GM21367 (cell line): ENCODE measurements around the gene ASCL5.

Source experiments
- ATAC-seq: cut with Tn5 transposase; IDR thresholded peaks from one replicate; pipeline ENCODE4 v1.9.1; 2021; ENCODE audit not compliant: unreplicated experiment

The ASCL5 gene

DNA sequence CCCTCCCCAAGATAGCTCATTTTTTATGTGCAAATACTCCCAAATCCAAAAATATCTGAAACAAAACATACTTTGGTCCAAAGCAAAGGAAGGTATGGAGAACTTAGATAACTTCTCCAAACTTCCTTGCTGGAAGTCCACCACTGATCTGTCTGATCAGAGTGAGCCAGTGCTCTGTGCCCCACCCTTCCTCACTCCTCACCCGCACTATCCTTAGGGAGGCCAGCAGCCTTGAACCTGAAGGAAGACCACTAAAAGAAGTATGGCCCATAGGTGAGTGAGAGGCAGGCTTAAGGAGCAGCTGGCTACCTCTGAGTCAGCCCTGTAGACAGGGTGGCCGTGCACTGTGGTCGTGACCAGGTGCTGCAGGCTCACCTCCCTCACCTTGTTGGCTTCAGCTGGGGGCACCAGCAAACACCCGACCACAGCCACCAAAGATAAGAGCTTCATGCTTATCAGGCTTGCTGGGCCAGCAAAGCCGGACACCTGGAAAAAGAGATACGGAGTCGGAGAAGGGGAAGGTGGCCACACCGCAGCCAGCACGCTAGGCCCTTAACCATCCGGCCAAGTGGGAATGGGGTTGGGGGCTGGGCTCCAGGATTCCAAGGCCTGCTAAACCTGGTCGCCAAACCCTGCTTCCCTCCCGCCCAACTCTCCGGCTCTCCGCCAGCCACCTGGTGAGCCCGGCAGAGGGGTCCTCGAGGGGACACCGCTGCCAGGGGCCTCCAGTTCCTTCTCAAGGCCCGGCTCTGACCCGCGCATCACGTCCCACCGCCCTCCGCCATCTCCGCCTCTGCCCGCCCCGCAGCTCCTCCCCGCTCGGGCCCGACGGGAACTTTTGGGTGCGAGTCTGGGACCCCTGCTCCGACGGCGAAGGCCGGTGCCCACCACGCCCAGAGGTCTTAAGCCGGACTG is 26.7 kb upstream of the ASCL5 start:
- peak; percentile 46 for ATAC-seq

DNA sequence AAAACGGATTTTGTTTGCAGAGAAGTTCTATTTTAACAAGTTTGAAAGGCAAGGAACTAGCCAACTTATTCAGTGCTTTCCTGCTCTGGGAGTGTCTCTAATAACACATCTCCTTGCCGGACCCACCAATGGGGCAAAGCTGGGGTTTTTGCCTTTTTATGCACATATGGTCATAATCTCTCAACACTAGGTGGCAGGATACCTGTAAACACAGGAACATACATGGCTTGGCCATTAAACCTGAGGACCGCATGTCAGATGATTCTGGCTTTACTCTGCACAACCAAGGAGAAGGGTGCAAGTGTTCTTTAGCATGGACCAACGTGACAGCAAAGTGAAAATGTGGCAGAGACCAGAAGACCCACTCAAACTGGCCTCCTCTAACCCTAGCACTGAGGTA is 22.4 kb upstream of the ASCL5 start:
- ATAC-seq: no peak

DNA sequence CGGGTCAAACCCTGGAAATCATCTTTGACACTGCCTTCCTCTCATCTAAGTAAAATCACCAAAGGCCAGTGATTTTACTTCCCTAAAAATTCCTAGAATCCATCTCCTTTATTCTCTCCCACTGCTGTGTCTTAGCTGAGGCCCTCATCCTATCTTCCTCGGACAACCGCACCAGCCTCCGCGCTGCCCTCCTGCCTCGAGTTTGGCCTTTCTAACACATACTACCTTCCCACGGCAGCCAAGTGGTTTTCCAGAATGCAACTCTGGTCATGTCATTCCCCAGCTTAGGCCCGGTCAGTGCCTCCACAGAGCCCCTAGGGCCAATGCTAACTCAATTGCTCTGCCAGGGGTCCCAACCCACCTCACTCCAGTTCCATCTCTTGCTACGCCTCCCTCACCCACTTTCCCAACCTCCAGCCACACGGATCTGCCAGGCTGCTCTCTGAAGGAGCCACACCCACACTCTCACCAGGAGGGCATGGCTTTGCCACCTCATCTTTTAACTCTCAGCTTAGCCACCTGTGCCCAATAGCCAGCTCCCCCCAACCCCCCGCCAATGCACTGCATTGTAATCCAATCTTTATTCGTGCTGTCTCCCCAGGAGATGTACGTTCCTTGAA is 20.5 kb upstream of the ASCL5 start:
- ATAC-seq: no peak

DNA sequence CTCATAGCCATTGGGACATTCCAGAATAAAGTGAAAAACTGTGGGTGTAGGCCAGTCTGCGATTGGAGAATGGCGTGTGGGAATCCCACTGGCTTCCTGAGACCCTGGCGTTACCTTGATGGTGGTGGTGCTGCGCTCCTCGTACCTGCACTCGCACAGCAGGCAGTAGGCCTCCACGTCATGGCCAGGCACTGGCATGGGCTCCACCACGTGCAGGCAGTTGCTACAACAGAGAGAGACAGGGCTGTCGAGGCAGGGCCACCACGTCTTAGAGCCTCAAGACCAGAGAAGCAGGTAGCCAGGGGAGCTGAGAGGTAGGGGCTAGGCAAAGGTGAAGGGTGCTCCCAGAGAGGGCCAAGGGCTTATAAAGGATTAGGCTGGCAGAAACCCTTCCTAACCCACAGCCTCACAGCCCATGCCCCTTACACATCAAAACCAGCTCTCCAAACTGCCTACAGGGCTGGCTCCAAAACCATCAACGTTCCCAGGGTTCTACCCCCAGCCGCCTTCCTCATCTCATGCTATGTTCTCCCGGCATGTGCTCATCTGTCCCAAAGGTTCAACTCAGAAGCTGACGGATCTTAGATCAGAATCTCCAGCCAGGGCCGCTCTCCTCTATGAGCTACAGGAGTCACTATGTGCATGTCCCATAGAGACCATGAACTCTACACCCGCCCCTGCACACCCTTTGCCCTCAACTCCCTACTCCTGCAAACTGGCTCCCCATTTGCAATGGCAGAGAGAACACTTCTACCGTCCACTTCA is 19.8 kb upstream of the ASCL5 start:
- no peak for ATAC-seq

DNA sequence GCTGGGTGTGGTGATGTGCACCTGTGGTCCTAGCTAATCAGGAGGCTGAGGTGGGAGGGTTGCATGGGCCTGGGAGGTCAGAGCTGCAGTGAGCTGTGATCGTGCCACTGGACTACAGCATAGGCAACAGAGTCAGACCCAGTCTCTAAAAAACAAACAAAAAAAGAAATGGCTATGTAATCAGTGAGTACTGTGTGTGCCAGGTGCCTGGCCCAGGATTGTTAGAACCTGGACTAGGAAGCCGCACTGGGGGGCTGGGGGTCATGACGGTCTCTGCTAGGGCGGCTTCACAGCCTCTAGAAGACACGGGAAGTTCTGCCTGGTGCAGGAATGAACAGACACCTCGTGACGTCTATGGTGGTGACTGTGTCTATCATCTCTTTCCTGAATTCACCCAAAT is 18.8 kb upstream of the ASCL5 start:
- ATAC-seq: no peak

DNA sequence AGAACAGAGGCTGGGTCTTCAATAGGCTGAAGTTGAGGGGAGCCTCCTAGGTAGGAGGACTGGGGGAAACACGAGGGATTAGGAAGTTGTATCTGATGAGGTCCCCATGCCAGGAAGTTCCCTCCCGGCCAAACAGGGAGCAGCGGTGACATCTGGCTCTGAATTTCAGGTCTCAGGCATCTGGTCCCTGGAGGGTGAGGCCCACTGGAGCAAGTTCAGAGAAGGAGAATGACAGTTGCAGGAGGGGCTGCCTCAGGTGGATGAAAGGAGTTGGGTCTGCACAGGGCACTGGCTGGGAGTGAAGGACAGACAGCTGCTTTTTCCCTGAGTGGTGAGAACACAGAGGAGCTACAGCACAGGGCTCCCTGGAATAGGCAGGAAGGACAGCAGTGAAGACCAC is 18.1 kb upstream of the ASCL5 start:
- no peak for ATAC-seq

DNA sequence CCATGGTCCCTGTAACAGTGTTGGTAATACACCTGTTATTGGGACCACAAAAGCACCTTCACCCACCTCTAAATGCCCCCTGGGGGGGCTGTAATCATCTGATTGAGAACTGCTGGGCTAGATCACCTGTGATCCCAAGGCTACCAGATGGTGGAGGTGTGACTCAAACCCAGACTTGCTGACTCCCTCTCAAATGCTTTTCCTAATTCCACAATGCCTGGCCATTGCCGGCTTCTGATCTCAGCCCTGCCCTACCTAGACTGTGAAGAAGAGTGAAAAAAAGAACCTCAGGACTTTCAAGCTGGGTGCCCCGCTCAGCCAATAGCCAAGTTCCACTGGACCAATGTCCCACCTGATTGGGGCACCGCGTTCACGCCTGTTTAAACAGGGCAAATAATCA is 17.7 kb upstream of the ASCL5 start:
- no peak for ATAC-seq

DNA sequence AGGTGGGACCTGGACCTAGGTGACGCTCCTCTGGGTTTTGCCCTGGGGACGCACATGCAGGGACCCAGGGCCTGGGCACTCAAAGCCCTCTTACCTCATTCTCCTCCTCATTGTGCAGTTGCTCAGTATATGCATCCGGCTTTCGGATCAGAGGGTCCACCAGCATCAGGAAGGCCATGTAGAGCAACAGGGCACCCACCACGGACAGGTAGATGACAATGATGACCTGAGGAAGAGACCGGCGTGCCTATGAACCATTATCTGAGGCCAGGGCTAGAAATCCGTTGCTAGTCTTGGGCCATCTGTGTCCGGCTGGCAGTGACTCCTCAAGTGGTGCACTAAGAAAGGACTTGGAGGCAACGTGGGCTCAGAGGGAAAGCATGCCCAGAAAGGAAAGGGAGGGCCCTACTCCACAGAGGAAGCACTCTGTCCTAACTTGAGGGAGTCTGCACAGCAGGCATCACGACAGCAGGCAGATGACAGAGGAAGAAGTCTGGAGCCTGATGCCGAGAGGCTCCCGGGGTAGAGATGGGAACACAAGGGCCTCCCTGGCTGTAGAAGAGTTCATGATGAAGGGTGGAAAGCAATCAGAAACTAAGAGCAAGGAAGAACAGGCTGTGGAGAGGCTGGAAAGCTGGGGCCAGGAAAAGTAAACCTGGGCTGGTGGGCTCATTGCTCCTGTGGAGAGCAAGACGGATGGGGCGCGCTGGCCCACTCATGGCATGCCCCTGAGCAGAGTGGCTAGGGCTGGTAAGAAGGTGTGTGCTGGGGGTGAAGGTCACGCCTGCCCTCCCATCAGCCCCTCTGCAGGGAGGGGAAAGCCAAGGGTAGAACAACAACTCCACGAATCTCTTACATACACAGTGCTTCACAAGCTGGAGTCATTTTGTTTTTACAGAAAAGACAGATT is 17.0 kb upstream of the ASCL5 start:
- no peak for ATAC-seq

DNA sequence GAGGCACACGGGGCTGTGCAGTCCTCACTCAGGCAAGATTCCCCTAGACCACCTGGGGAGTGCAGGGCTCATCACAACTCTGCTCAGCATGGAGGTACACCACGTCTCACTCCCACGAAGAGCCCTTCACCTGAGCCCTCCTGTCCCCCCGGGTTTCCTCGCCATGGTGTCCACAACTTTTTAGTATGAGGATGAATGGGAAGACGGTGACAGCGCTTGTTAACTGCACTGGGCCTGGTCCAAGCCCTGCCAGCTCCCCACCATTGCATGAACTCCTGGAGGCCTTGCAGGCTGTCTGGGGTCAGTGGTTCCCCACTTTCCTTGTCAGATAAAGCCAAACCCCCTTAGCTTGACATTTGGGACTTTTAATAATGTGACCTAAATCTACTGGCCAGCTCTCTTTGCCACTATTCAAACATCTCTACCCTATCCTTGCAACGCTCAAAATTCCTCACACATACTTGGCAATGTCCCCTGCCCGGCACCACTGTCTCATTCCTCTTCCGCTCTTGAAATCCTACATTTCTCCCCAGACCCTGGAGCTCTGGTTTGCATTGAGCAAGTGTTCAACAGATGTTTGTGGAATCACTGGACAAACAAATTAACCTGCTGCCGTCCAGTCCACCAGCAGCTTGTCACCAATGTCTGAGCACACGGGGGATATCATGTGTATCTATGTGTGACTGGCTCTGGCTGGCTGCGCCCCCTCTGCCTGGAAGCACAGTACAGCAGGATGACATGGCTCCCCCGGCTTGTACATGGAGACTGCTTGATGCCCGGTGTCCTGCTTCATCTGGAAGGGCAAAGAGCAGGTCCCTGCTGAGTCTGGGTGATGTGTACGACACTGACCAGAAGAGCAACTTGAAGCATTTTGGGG is 16.1 kb upstream of the ASCL5 start:
- ATAC-seq: no peak

DNA sequence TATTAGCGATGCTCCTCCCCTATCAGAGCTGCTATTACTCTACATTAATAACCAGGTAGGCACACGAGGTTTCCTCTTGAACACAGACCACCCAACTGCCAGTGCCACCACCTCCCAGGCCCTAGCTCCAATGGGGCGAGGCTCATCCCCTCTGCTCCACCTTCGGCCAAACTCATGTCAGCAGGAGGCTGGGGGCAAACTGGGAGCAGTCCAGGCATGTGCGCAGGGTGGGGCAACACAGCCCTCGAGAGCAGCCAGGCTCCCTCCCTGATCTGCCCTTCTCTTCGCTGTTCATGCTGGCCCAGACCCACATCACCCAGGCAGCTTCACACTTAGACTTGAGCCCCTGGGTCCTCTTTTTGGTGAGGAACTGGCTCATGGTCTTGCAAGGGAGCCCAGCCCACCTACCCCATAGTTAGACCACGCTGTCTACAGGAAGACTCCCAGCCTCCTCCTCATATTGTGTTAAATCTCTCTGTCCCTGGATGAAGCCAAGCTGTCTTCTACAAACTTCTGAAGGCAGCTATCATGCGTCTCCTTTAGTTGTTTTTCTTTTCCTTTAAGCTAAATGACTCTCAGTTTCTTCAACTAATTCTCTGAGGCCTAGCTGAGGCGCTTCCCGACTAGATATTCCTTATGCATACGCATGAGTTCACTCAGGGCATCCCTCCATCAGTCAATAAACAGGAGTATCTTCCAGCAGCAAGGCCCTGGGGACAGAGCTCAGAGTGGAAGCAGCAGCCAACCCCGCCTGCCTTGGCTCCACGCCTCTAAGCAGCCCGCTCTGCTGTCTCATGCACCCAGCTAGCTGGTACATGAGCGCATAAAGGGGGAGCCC is 15.2 kb upstream of the ASCL5 start:
- no peak for ATAC-seq

DNA sequence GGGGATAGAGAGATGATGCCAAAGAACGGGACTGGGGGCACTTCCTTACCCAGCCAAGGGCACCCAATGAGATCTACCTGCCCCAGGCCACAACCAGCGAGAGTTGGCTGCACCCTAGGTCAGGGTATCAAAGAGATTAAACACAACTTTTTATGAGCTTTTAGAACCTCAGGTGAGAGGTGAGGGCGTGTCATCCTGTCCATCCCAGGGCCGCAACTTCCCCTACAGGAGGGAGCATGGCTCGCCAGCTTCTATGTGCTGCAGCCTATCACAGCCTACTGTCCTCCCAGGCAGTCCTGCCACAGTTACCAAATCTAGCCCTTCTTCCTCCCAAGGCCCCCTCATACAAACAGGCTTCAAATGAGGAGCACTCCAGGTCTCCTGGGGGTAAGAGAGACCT is 14.4 kb upstream of the ASCL5 start:
- no peak for ATAC-seq

DNA sequence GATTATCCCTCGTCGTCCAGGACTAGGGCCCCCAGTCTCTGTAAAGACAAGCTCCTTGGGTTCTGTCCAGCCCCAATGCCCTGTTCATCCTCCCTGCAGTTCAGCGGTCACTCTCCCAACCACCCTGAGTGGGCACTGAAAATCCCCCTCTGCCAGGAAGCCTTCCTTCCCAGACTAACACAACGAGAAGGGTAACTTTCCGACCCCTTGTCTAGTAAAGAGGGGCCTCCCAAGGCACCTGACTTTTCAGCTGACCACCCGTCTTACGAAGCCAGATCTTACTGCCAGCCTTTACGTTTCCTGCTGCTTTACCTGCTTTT is 13.9 kb upstream of the ASCL5 start:
- ATAC-seq: no peak

DNA sequence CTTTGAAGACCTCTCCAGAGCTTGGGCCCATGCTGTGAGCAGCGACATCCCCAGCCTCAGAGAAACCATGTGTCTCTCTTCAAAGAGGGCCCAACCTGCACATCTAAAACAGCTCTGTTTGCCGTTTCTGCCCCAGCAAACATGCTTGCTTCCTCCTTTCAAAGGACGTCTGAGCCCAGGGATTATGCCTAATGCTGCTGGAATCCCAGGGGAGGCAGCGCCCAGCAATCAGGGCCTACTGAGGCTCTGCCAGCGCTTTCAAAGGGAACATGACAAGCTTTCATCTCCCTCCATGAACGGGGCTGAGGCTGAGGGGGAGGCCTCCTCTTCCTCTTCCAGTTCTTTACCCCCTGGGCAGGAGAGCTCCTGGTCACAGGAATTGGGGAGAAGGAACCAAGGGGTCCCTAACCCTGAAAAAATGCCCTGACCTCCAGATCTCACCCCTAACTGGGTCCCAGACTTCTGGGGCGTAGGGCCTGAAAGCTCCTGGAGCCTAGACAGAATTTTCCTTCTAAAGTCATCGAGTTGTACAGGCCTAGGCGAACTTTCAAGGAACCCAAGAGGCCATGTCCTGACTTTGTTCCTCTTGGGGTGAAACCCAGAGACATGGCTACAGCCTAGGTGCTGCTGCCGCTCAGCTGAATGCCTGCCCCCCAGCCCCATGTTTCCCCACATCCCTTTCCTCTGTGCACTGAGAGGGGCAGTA is 13.4 kb upstream of the ASCL5 start:
- no peak for ATAC-seq

DNA sequence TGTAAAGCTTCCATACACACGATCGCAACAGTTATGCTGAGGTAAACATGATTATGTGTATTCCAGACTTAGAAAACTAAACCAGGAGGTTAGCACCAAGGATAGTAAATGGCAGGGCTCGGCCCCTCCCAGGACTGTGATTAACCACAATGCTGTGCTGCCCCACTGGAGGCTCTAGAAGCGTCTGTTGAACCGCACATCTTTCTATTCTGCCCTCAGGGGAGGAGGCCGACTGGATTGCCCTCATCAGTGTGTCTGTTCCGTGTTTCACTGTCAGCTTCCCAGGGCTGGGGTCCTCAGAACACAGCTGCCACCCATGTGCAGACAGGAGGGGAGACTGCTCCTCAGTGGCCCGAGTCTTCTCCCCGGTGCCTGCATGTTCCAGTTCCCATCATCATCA is 12.8 kb upstream of the ASCL5 start:
- ATAC-seq: no peak

DNA sequence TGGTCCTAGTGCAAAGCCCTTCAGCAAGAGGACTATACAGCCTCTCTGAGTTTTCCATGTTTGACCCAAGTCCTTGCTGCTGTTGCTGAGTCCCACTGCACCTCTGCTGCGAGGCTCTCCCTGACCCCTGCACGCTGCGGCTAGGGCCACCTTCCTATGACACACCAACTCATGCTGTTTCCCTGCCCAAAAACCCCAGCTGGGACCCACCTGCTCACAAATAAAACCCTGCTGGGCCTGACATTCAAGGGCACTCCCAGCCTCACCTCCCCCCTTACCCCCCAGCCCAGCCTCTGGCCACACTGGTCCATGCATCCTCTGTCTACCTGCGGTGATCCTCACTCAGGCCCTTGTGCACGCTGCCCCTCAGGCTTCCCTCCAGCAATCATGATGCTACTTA is 12.3 kb upstream of the ASCL5 start:
- no peak for ATAC-seq

DNA sequence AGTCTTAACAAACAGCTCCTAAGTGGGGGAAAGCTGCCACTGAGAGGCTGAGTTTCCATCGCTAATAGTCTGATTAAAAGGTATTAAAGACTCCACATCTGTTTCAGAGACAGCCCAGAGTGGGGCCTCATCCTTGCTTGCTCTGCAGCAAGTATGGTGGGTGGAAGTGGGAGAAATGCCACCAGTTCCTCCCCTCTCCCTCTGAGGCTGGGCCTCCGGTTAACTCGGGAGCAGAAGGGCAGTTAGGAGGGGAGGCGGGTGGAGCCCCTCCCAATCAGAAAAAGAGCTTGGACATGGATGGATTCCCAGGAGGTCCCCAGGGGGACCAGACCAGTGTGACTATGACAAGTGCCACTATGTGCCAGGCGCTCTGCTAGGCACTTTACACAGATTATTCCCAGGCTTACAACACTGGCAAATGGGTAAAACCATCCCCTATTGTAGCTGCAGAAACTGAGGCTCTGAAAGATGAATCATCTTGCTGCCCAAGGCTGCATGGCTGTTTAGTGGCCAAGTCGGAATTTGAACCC is 11.4 kb upstream of the ASCL5 start:
- ATAC-seq: no peak

DNA sequence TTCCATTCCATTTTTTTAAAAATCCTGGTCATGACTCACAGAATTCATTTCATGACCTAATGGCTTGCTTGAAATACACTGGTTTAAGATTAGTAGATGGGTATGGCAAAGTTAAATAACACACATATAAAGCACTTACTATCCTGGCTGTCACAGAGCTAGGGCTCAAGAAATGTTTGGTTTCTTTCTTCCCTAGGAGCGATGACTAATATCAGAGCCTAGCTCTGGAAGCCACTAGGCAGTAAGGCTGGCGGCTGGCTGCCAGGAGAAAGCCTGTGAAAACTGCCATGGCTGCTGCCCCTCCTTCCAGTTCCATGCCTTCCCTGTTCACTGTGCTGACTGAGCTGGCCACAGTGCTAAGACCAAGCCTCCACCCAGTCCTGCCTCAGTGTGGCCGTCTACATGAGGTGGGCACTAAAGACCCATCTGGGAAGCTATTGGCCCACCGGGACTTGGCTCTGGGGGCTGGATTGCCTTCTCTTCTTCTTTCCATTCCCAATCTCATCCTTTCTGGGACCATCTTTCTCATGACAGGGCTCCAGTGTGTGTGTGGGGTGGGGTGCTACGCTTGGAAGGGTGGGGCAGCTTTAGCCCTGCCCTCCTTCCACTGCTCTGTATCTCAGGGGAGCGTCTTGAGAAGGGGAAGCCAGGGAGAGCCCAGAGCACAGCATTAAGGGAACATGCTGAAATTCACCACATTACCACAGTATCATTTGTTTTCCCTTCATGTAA is 10.8 kb upstream of the ASCL5 start:
- no peak for ATAC-seq

DNA sequence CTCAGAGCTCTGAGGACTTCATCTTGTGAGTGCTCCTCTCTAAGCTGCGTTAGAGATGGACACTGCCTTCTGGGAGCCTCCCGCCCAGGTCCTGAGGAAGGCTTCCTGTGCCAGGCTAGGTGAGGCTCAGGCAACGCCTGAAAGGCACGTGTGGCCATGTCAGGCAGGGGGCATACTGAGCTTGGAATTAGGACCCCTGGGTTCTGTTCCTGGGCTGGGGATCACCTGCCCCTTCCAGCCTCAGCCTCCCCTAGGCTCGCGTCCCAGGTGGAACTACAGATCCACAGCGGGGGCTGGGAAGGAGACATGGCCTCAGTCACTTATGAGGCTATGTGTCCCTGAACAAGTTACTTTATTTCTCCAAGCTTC is 10.0 kb upstream of the ASCL5 start:
- no peak for ATAC-seq
